IPS-15b (cell line): ENCODE data around the gene SMARCA2.

ENCODE experiments used
- H3K27me3 ChIP-seq: one replicate; pipeline ENCODE4 v1.6.1; 2013; ENCODE audit warnings: low read length; ENCODE audit not compliant: control insufficient read depth, insufficient read depth
- H3K36me3 ChIP-seq: one replicate; pipeline ENCODE4 v1.6.1; 2013; ENCODE audit warnings: low read length; ENCODE audit not compliant: control insufficient read depth, insufficient read depth
- H3K4me1 ChIP-seq: one replicate; pipeline ENCODE4 v1.6.1; 2013; ENCODE audit warnings: mild to moderate bottlenecking, low read length; ENCODE audit not compliant: control insufficient read depth, insufficient read depth
- H3K4me3 ChIP-seq: one replicate; pipeline ENCODE4 v1.5.1; 2013; ENCODE audit warnings: low read depth, low read length
- H3K9ac ChIP-seq: one replicate; pipeline ENCODE4 v1.6.1; 2013; ENCODE audit warnings: low read depth, mild to moderate bottlenecking, low read length
- H3K9me3 ChIP-seq: one replicate; pipeline ENCODE4 v1.6.1; 2013; ENCODE audit warnings: mild to moderate bottlenecking, low read length; ENCODE audit not compliant: control insufficient read depth, insufficient read depth

The SMARCA2 gene

DNA sequence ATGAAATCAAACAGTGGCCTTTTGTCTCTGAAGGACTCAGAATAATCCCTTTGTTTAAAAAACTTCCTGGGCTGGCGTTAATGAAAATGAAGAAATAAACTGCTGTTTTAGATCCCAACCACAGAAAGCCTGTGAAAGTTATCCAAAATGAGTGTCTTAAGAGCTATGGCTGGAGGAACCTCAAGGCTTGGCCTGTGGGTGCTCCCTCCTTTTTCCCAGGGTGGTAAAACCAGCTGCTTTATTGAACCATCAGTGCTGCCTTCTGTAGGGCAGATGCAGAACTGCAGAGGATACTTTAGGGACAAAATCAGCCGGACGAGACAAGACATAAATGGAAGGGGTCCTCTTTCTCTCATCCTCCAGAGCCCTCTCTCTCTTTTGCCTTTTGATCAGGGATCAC is 100.9 kb downstream of the SMARCA2 start:
- H3K36me3 ChIP-seq: no peaks in the 10 kb centered on the region
- H3K4me1 ChIP-seq: no peaks in the 10 kb centered on the region
- no peaks in the 10 kb centered on the region for H3K27me3 ChIP-seq
- no peak overlapping the region for H3K4me3 ChIP-seq
- H3K9ac ChIP-seq: no peak overlapping the region
- no peaks in the 10 kb centered on the region for H3K9me3 ChIP-seq

DNA sequence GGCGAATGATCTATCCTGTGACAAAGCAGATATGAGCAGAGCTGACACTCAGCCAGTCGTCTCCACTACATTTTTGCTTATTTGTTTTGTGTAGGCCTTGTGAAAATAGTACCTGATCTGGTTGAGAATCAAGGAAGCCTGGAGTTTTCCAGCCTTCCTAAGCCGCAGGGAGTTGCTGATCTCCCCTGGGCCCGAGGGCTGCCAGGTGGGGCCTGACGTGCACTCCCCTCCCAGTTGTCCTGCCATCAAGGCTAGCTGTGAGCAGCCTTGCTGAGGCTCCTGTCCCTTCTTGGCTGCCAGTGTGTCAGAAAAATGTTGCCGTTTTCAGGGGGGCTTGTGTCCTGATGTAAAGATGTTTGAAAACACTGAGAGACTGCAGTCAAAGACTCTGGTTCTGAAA is 102.4 kb downstream of the SMARCA2 start:
- H3K9me3 ChIP-seq: no peaks in the 10 kb centered on the region
- no peak overlapping the region for H3K4me3 ChIP-seq
- no peaks in the 10 kb centered on the region for H3K36me3 ChIP-seq
- H3K9ac ChIP-seq: no peak overlapping the region
- no peaks in the 10 kb centered on the region for H3K27me3 ChIP-seq
- no peaks in the 10 kb centered on the region for H3K4me1 ChIP-seq

DNA sequence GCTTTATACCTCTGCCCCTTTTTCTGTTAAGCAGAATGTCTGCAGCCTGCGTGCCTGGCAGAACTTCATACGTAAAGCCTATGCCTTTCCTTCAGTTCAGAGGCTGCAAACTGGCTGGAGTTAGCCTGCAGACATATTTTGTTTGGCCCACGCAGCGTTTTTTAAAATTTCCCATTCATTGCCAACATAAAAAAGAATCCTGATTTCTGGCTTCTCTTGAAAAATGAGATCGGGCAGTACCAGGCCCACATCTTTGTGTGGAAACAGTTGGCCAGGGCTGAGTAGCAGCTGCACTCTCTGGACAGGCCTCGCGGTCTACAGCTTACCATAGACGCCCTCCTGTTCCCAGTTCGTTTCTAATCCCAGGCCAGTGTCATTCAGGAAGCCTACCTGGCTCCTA is 104.4 kb downstream of the SMARCA2 start:
- no peak overlapping the region for H3K4me3 ChIP-seq
- no peak overlapping the region for H3K9ac ChIP-seq
- no peaks in the 10 kb centered on the region for H3K27me3 ChIP-seq
- H3K36me3 ChIP-seq: no peaks in the 10 kb centered on the region
- H3K9me3 ChIP-seq: no peaks in the 10 kb centered on the region
- H3K4me1 ChIP-seq: no peaks in the 10 kb centered on the region

DNA sequence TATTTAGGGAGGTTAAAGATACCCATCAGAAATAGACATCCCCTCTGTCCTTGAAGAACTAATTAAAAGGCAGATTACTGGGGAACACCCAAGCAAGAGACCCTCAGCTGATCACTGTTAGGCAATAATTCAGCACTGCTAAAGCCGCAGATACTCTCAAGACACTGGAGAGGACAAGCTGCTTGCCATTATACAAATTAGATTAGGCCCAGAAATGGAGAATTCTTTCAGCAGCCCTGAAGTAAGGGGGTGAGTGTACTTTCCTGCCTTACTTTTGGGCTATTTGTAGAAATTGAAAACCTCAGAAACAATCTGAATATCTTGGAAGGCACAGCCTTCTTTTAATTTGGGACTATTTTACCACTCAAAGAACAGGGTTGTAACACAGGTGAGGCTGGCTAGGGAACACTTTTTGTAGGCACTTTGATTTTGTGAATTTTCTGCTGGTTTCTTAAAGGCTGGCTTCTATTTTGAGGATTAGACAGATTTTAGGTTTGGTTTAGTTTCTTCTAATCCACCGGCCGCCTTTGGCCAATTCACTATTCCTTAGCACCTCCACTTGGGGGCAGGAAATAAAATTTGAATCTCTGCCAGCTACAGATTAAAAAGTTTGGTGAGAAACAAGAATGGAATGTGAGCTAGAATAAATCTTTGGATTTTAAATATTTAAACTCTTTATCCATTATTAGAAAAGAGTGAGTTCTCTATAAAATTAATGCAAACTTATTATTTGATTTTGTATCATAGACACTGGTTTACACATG is 106.0 kb downstream of the SMARCA2 start:
- Histone ChIP-seq H3K4me1 (no peaks in the 10 kb centered on the region), H3K9me3 (no peaks in the 10 kb centered on the region), H3K27me3 (no peaks in the 10 kb centered on the region), H3K9ac (no peak overlapping the region), H3K4me3 (no peak overlapping the region), H3K36me3 (no peaks in the 10 kb centered on the region)

DNA sequence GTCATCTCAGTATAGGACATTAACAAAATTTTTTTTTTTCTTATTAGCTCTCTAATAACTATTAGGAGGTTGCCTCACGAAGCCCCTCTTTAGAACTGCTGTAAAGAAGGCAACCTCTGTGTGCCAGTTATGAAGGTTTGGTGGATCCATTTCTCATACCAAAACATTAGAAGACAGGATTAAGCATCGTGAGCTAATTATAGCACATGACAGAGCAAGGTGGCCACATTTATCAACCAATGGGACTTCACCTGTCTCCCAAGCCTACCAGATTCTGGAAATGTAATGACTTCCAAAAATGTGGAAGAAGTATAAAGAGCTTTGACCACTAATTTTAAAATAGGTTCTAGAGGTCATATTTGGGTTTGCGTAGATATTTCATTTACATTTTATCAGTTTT is 107.2 kb downstream of the SMARCA2 start:
- Histone ChIP-seq H3K4me1 (no peaks in the 10 kb centered on the region), H3K9me3 (no peaks in the 10 kb centered on the region), H3K9ac (no peak overlapping the region), H3K27me3 (no peaks in the 10 kb centered on the region), H3K4me3 (no peak overlapping the region), H3K36me3 (no peaks in the 10 kb centered on the region)

DNA sequence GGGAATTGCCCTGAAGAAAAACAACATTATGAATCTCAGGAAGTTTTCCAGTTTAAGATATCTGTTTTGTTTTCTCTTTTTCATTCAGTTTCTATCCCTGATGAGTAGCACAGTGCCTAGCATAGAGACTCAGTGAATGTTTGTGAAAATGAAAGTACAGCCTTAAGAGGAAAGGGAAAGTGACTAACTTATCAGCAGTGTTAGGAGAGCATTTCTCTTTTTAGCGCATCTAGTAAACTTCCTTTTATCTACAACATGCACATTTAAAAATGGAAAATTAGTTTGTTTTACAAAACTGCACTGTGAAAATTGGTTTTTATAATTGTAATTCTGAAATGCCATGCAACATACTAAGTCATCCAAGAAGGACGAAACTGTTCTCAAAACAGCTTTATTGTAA is 110.8 kb downstream of the SMARCA2 start:
- no peak overlapping the region for H3K9ac ChIP-seq

DNA sequence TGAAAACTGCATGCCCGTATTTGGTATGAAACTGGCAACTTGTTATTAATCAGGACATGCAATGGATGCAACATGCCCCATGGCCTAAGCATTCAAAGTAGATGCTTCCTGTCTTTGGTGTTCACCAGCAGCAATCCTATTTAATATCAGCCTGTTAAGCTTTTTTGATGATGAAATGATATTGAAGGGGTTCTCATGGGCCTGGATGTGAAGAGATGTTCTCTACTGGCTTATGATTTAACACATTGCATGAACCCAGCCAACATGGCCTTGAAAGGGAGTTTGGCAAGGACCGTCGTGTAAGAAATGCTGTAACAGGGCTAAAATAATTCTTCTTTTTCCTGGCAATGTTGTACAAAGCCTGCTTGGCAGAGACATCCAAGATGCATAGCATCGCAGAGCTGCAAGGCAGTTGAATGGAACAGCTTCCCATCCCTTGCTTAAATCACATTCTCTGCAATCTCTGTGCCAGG is 111.2 kb downstream of the SMARCA2 start:
- no peaks in the 10 kb centered on the region for H3K36me3 ChIP-seq

More for the DNA sequence above, 110.8 kb downstream of the SMARCA2 start:
- Histone ChIP-seq H3K4me3 (no peak overlapping the region), H3K9me3 (no peaks in the 10 kb centered on the region), H3K27me3 (no peaks in the 10 kb centered on the region), H3K36me3 (no peaks in the 10 kb centered on the region), H3K4me1 (no peaks in the 10 kb centered on the region)

DNA sequence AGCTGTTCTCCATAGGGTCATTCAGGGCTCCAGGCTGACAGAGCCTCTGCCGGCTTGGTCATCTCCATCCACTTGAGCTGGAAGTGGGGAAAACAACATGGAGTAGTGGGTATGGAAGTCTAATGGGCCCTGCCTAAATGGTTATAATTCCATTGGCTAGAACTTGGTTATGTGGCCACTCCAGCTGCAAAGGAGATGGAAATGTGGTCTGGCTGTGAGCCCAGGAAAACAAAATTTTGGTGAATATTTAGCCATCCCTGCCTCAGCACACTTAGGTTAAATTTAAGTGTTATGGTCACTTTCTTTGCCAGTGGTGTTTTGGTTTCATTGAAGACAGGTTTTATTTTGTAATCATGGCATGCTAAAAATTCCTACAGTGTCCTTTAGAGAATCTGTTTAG is 112.3 kb downstream of the SMARCA2 start:
- Histone ChIP-seq H3K9ac (no peak overlapping the region), H3K4me1 (no peaks in the 10 kb centered on the region), H3K36me3 (no peaks in the 10 kb centered on the region), H3K9me3 (no peaks in the 10 kb centered on the region), H3K4me3 (no peak overlapping the region), H3K27me3 (no peaks in the 10 kb centered on the region)

More for the DNA sequence above, 111.2 kb downstream of the SMARCA2 start:
- Histone ChIP-seq H3K9ac (no peak overlapping the region), H3K27me3 (no peaks in the 10 kb centered on the region), H3K4me1 (no peaks in the 10 kb centered on the region), H3K4me3 (no peak overlapping the region), H3K9me3 (no peaks in the 10 kb centered on the region)

DNA sequence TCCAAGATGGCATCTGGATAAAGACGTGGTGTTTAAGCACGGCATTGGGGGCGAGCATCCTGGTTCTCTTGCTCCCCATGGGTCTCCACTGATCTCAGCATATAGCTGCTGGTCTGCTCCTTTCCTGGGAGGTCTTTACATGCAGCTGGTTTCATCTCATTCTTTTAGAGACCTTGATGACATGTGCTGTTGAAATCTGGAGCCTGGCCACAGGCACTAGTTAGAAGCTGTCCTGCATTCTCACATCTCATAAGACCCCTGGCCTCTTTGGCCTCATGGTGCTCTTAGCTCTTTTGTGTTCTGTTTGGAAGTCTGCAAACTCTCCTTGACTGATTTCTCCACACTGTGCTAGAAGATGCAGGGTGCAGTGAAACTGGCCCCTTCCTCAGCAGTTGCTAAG is 113.0 kb downstream of the SMARCA2 start:
- Histone ChIP-seq H3K27me3 (no peaks in the 10 kb centered on the region), H3K4me1 (no peaks in the 10 kb centered on the region), H3K36me3 (no peaks in the 10 kb centered on the region)

DNA sequence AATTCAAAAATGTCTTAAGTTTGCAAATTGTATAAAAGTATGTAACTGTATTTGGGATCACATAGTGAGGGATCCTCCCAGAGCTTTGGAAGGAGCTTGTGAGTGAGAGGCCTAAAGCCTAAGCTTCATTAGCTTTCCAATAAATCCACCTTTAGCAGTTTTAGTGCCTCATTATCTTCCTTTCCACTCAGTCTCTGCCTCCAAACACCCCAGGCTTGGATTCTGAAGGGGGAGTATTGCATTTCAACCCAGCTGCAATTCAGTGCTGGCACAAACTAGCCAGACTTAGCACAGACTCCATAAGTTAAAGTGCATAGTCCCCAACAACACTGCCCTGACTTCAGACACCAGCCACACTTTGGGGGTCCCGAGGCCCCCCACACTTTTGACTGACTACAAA is 113.5 kb downstream of the SMARCA2 start:
- no peaks in the 10 kb centered on the region for H3K4me1 ChIP-seq
- H3K4me3 ChIP-seq: no peak overlapping the region
- H3K36me3 ChIP-seq: no peaks in the 10 kb centered on the region
- H3K27me3 ChIP-seq: no peaks in the 10 kb centered on the region
- no peak overlapping the region for H3K9ac ChIP-seq
- no peaks in the 10 kb centered on the region for H3K9me3 ChIP-seq

More for the DNA sequence above, 113.0 kb downstream of the SMARCA2 start:
- Histone ChIP-seq H3K9me3 (no peaks in the 10 kb centered on the region), H3K4me3 (no peak overlapping the region), H3K9ac (no peak overlapping the region)

DNA sequence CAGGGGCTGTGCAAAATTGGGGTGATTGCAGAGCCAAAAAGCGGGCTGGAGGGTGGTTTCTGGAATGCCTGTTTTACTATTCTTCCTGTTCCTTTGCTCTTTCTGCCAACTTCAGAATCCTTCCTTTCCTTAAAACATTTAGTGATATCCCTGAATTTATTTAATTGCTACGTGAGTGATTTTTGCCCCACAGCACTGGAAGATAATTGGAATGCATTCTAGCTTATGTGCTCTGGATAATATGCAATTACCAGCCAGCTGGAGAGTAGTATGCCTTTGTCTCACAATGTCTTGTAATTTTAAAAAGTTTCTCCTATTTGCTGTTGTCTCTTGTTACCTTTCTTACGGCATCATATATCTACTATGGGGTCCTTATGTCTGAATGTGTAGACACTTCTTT is 115.8 kb downstream of the SMARCA2 start:
- Histone ChIP-seq H3K36me3 (no peaks in the 10 kb centered on the region), H3K27me3 (no peaks in the 10 kb centered on the region), H3K9ac (no peak overlapping the region), H3K4me1 (no peaks in the 10 kb centered on the region), H3K4me3 (no peak overlapping the region), H3K9me3 (no peaks in the 10 kb centered on the region)

DNA sequence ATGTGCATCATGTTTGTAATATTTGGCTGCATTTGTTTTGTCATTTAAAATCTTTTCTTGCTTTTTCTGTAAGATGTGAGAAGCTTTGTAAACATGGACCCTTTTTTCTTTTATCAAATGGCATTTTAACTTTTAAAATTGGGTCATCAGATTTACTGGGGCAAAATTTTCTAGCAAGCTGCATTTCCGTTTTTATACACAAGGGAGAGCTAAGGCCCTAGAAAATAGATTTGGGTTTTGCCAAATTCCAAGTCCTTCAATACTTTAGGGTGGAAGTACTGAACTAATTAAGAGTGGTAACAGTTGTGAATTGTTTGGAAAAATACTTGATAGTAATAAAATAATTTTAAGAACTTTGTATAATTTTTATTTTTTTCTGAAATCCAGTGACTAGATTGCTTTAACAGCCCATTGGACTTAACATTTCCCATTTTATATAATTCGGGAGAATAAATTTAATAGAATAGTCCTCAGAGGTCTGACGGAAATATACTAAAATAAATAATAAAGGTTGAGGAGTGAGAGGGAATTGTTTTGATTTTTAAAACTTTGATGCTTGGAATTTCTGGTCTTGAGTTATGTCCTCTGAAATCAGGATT is 117.4 kb downstream of the SMARCA2 start:
- H3K27me3 ChIP-seq: no peaks in the 10 kb centered on the region
- H3K4me1 ChIP-seq: no peaks in the 10 kb centered on the region
- no peak overlapping the region for H3K9ac ChIP-seq
- H3K36me3 ChIP-seq: no peaks in the 10 kb centered on the region
- H3K4me3 ChIP-seq: no peak overlapping the region
- no peaks in the 10 kb centered on the region for H3K9me3 ChIP-seq
